ENCODE results near the gene HJURP. TPM values are rescaled to one million over a fixed set of nuclear protein-coding genes. Genes with fewer than 3 reads are reported as not detected.

The HJURP gene
- polyA plus RNA-seq, 3 donors = not detected

DNA sequence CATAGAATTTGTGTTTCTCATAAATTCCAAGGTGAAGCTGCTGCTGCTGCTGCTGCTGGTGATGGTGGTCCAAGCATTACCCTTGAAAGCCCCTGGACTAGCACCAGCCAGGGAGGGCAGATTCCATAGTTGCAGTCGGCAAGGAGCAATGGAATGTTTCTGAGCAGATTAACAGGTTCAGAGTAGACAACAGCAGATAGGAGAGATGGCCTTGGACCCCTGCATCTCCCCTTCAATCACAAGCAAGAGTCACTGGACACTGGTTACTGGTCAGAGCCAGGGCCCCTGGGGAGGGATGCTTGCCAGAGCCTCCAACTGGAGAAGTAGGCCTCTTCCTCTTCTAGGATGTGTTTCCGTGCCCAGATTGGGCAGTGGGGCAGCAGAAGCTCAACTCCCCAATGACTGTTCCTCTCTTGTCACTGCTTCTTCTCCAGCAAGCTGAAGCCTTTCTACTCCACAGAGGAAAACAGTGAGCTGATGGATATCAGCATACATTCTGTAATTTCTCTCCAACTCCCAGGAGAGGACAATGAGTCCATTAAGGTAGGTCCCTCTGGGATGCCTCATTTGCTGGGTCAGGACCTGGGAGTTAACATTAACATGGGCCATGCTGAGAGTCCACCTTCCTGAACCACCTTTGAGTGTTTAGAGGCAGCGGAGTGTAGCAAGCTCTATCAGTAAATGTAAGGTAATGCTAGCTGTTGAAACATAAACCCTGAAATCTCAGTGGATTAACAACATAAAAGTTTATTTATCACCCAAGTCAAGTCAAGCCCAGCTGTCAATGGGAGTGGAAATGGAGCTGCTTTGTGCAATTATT lies 40.9 kb downstream of the HJURP start:
- Mint-ChIP-seq H3K27me3 (ENCODE audit: low read depth in 3 of 3) (peaks cover 2 to 8% (median 7%) of the 10 kb centered on the region in 3 donors), H3K36me3 (no peaks in the 10 kb centered on the region), H3K27ac (no peak overlapping the region), H3K4me1 (no peaks in the 10 kb centered on the region), H3K4me3 (no peak overlapping the region), H3K9me3 (peaks cover 0 to 6% (median 2%) of the 10 kb centered on the region in 7 donors)
- H3K4me1 ChIP-seq (ENCODE audit: control insufficient read depth in 1 of 2, insufficient read depth in 2 of 2, low read length in 2 of 2) = no peaks in the 10 kb centered on the region
- H3K9me3 ChIP-seq (replicated peaks in 1 of 2; ENCODE audit: control insufficient read depth in 1 of 2, insufficient read depth in 1 of 2, low read length in 2 of 2) = no peaks in the 10 kb centered on the region
- H4K20me1 ChIP-seq (ENCODE audit: insufficient read depth, low read length) = no peaks in the 10 kb centered on the region
- H3K79me2 ChIP-seq (ENCODE audit: insufficient read depth, low read length) = no peaks in the 10 kb centered on the region
- no peak overlapping the region for H3K9ac ChIP-seq (ENCODE audit: insufficient read depth, low read length, poor library complexity, severe bottlenecking)
- 83% methylated on average over 1 of the region's 3 CpGs for WGBS (ENCODE audit: insufficient coverage)
- intact Hi-C loops (cut with micrococcal nuclease) = no loop called here
- no peak overlapping the region for H3K4me2 ChIP-seq (replicated peaks; ENCODE audit: extremely low read depth, low read length, poor library complexity, severe bottlenecking)
- DNase-seq = no peak
- no peaks in the 10 kb centered on the region for H3K36me3 ChIP-seq (replicated peaks in 1 of 2; ENCODE audit: control insufficient read depth in 1 of 2, insufficient read depth in 2 of 2, low read length in 2 of 2)
- TF ChIP-seq, protein P1, sequence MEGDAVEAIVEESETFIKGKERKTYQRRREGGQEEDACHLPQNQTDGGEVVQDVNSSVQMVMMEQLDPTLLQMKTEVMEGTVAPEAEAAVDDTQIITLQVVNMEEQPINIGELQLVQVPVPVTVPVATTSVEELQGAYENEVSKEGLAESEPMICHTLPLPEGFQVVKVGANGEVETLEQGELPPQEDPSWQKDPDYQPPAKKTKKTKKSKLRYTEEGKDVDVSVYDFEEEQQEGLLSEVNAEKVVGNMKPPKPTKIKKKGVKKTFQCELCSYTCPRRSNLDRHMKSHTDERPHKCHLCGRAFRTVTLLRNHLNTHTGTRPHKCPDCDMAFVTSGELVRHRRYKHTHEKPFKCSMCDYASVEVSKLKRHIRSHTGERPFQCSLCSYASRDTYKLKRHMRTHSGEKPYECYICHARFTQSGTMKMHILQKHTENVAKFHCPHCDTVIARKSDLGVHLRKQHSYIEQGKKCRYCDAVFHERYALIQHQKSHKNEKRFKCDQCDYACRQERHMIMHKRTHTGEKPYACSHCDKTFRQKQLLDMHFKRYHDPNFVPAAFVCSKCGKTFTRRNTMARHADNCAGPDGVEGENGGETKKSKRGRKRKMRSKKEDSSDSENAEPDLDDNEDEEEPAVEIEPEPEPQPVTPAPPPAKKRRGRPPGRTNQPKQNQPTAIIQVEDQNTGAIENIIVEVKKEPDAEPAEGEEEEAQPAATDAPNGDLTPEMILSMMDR (IDR thresholded peaks at IDR 0.05) = no peak
- no peak overlapping the region for H2AFZ ChIP-seq (ENCODE audit: insufficient read depth, low read depth, low read length, poor library complexity, severe bottlenecking)
- H3K4me3 ChIP-seq (replicated peaks in 1 of 3; ENCODE audit: low read depth in 2 of 3, low read length in 3 of 3) = no peak overlapping the region
- no peak overlapping the region for H3K27ac ChIP-seq (ENCODE audit: low read depth in 1 of 2, low read length in 2 of 2)
- no peaks in the 10 kb centered on the region for H3K27me3 ChIP-seq (ENCODE audit: control insufficient read depth in 2 of 2, insufficient read depth in 2 of 2, low read length in 2 of 2)

DNA sequence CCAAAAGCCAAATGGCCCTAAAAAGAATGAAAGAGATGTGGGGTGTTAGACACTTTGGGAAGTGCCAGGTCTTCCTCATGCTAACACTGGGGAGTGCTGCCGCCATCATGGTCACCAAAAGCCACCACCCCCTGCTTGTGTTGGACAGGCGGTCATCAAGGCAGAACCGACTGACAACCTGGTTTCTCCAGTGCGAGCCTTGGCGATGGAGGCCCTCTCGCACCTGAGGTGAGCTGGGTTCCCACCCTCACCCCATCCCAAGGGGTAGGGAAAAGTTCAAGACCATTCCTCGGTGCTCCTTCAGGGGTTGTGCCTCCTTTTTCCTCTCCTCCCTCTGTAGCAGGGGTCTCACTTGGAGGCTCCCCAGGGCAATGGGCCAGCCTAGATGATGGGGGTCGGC lies 42.6 kb downstream of the HJURP start:
- H3K4me1 ChIP-seq (ENCODE audit: control insufficient read depth in 1 of 2, insufficient read depth in 2 of 2, low read length in 2 of 2) = no peaks in the 10 kb centered on the region
- Mint-ChIP-seq H3K9me3 (peaks cover 0 to 6% (median 2%) of the 10 kb centered on the region in 7 donors), H3K36me3 (no peaks in the 10 kb centered on the region), H3K4me3 (no peak overlapping the region), H3K27me3 (ENCODE audit: low read depth in 3 of 3) (peaks cover 2 to 8% (median 7%) of the 10 kb centered on the region in 3 donors), H3K27ac (peak overlapping the region in 1 of 7 donors; percentile 61), H3K4me1 (no peaks in the 10 kb centered on the region)
- H2AFZ ChIP-seq (ENCODE audit: insufficient read depth, low read depth, low read length, poor library complexity, severe bottlenecking) = no peak overlapping the region
- DNase-seq = no peak
- no peaks in the 10 kb centered on the region for H3K9me3 ChIP-seq (replicated peaks in 1 of 2; ENCODE audit: control insufficient read depth in 1 of 2, insufficient read depth in 1 of 2, low read length in 2 of 2)
- no peaks in the 10 kb centered on the region for H3K27me3 ChIP-seq (ENCODE audit: control insufficient read depth in 2 of 2, insufficient read depth in 2 of 2, low read length in 2 of 2)
- no peaks in the 10 kb centered on the region for H4K20me1 ChIP-seq (ENCODE audit: insufficient read depth, low read length)
- H3K9ac ChIP-seq (ENCODE audit: insufficient read depth, low read length, poor library complexity, severe bottlenecking) = no peak overlapping the region
- H3K4me2 ChIP-seq (replicated peaks; ENCODE audit: extremely low read depth, low read length, poor library complexity, severe bottlenecking) = no peak overlapping the region
- no peak overlapping the region for H3K27ac ChIP-seq (ENCODE audit: low read depth in 1 of 2, low read length in 2 of 2)
- H3K36me3 ChIP-seq (replicated peaks in 1 of 2; ENCODE audit: control insufficient read depth in 1 of 2, insufficient read depth in 2 of 2, low read length in 2 of 2) = no peaks in the 10 kb centered on the region
- intact Hi-C loops (cut with micrococcal nuclease) = no loop called here
- H3K4me3 ChIP-seq (replicated peaks in 1 of 3; ENCODE audit: low read depth in 2 of 3, low read length in 3 of 3) = no peak overlapping the region
- no peaks in the 10 kb centered on the region for H3K79me2 ChIP-seq (ENCODE audit: insufficient read depth, low read length)
- TF ChIP-seq, protein P1 (IDR thresholded peaks at IDR 0.05) = no peak
- 100% methylated on average over 1 of the region's 8 CpGs for WGBS (ENCODE audit: insufficient coverage)
